SK-N-SH (cell line): ENCODE measurements around the gene STARD13. TPM values are rescaled to one million over a fixed set of nuclear protein-coding genes. Genes with fewer than 3 reads are reported as not detected.

ENCODE experiments used
- CTCF ChIA-PET: fragments of 300-600, 350-600 bp; formaldehyde crosslinking; extraction: SDS; loops from one replicate; lab custom pipeline; 2021; lab: Yijun Ruan, JAX
- POLR2A ChIA-PET: fragments of 350-600 bp; sonication (Branson Sonifier 250); formaldehyde crosslinking; extraction: SDS; loops from one replicate; lab custom pipeline; 2020; ENCODE audit warnings: antibody characterized with exemption, inconsistent platforms; lab: Yijun Ruan, JAX
- DNase-seq: peaks from one replicate; pipeline ENCODE4 v3.0.0; 2012
- H2AFZ ChIP-seq: fragments of 200-600 bp; sonication (generic); 2 replicates; pipeline ENCODE4 v1.8.1; 2016; ENCODE audit warnings: antibody characterized with exemption, mild to moderate bottlenecking, low read depth
- H3F3A ChIP-seq: fragments of 200-600 bp; sonication (generic); replicated peaks from 2 replicates; pipeline ENCODE3; 2016; ENCODE audit warnings: antibody characterized with exemption, mild to moderate bottlenecking; ENCODE audit not compliant: insufficient read depth
- H3K27ac ChIP-seq, 2 experiments: fragments of 200-500 bp in 1 of 2; fragments of 200-600 bp in 1 of 2; sonication (Bioruptor generic) in 1 of 2; sonication (generic), shearing (Covaris generic) in 1 of 2; 2 replicates each; pipeline versions ENCODE4 v1.5.1 to v1.6.1; 2014 to 2016; ENCODE audit warnings: low read depth in 2 of 2, inconsistent platforms in 1 of 2, low read length in 1 of 2, mild to moderate bottlenecking in 1 of 2, mixed read lengths in 1 of 2
- H3K27me3 ChIP-seq: fragments of 200-600 bp; sonication (generic), shearing (Covaris generic); 2 replicates; pipeline ENCODE4 v1.6.1; 2016; ENCODE audit warnings: mixed run types; ENCODE audit not compliant: insufficient read depth
- H3K36me3 ChIP-seq, 2 experiments: fragments of 200-500 bp in 1 of 2; fragments of 200-600 bp in 1 of 2; sonication (Bioruptor generic) in 1 of 2; sonication (generic) in 1 of 2; replicated peaks in 1 of 2; 2 replicates each; pipeline versions ENCODE3 to v1.5.1; 2014 to 2016; ENCODE audit warnings: low read length in 1 of 2, mild to moderate bottlenecking in 1 of 2; ENCODE audit not compliant: insufficient read depth in 2 of 2, control insufficient read depth in 1 of 2
- H3K4me1 ChIP-seq, 2 experiments: fragments of 200-500 bp in 1 of 2; fragments of 200-600 bp in 1 of 2; sonication (Bioruptor generic) in 1 of 2; sonication (generic), shearing (Covaris generic) in 1 of 2; 2 replicates each; pipeline versions ENCODE4 v1.5.1 to v1.6.1; 2014 to 2016; ENCODE audit warnings: low read depth in 1 of 2, low read length in 1 of 2, mixed run types in 1 of 2; ENCODE audit not compliant: insufficient read depth in 2 of 2, control insufficient read depth in 1 of 2
- H3K4me2 ChIP-seq: fragments of 200-600 bp; sonication (generic), shearing (Covaris generic); 2 replicates; pipeline ENCODE4 v1.6.1; 2017; ENCODE audit warnings: mixed run types
- H3K4me3 ChIP-seq, 2 experiments: fragments of 200-500 bp in 1 of 2; fragments of 200-600 bp in 1 of 2; sonication (Bioruptor generic) in 1 of 2; sonication (generic), shearing (Covaris generic) in 1 of 2; 2 replicates each; pipeline versions ENCODE4 v1.5.1 to v1.8.1; 2014 to 2016; ENCODE audit warnings: low read depth in 2 of 2, inconsistent platforms in 1 of 2, low read length in 1 of 2, mild to moderate bottlenecking in 1 of 2, mixed read lengths in 1 of 2, moderate library complexity in 1 of 2
- H3K79me2 ChIP-seq: fragments of 200-600 bp; sonication (generic); 2 replicates; pipeline ENCODE4 v1.8.1; 2017; ENCODE audit warnings: mild to moderate bottlenecking; ENCODE audit not compliant: insufficient read depth
- H3K9ac ChIP-seq: fragments of 200-600 bp; sonication (generic); 2 replicates; pipeline ENCODE4 v1.6.1; 2017; ENCODE audit warnings: mixed run types
- H3K9me2 ChIP-seq: fragments of 200-600 bp; sonication (generic); 2 replicates; pipeline ENCODE4 v1.6.1; 2017; ENCODE audit warnings: mixed run types
- H3K9me3 ChIP-seq: fragments of 200-600 bp; sonication (generic); 2 replicates; pipeline ENCODE4 v1.6.1; 2017; ENCODE audit warnings: mixed run types, mild to moderate bottlenecking, moderate library complexity
- H4K20me1 ChIP-seq: fragments of 200-600 bp; sonication (generic); 2 replicates; pipeline ENCODE4 v1.6.1; 2017; ENCODE audit warnings: mild to moderate bottlenecking, mixed run types; ENCODE audit not compliant: insufficient read depth
- CHD2 ChIP-seq: fragments of 150-350 bp; IDR thresholded peaks from 2 replicates; pipeline ENCODE4 v1.6.1; 2018; ENCODE audit warnings: low read length; ENCODE audit not compliant: partially characterized antibody
- ELF1 ChIP-seq: IDR thresholded peaks from 2 replicates; pipeline ENCODE4 v1.4.0; 2012
- FOSL2 ChIP-seq: IDR thresholded peaks from 2 replicates; pipeline ENCODE4 v1.4.0; 2012; ENCODE audit warnings: low read depth, mild to moderate bottlenecking, moderate library complexity, borderline replicate concordance
- GABPA ChIP-seq: IDR thresholded peaks from 2 replicates; pipeline ENCODE4 v1.4.0; 2012; ENCODE audit warnings: low read depth, mild to moderate bottlenecking
- GATA2 ChIP-seq: sonication (generic); formaldehyde crosslinking; IDR thresholded peaks from 2 replicates; pipeline ENCODE4 v1.5.0; 2020; ENCODE audit warnings: mild to moderate bottlenecking, missing genetic modification reagents
- IRF3 ChIP-seq: fragments of 150-350 bp; IDR thresholded peaks from 2 replicates; pipeline ENCODE4 v1.6.1; 2016; ENCODE audit warnings: mild to moderate bottlenecking, low read depth, low read length
- JUND ChIP-seq: IDR thresholded peaks from 2 replicates; pipeline ENCODE4 v1.4.0; 2012
- MXI1 ChIP-seq: IDR thresholded peaks from 2 replicates; pipeline ENCODE4 v1.6.1; 2012; ENCODE audit warnings: mild to moderate bottlenecking, low read depth, low read length, improper control_type of control experiment
- NFIC ChIP-seq: IDR thresholded peaks from 2 replicates; pipeline ENCODE4 v1.4.0; 2012; ENCODE audit warnings: borderline replicate concordance
- POLR2AphosphoS5 ChIP-seq: IDR thresholded peaks from 2 replicates; pipeline ENCODE4 v1.6.1; 2012; ENCODE audit warnings: low read depth, low read length
- RCOR1 ChIP-seq: fragments of 150-350 bp; IDR thresholded peaks from 2 replicates; pipeline ENCODE4 v1.6.1; 2017; ENCODE audit warnings: antibody characterized with exemption, low read length
- REST ChIP-seq: IDR thresholded peaks from 2 replicates; pipeline ENCODE4 v1.6.1; 2012; ENCODE audit warnings: mild to moderate bottlenecking, low read depth, low read length, moderate library complexity
- RFX5 ChIP-seq: IDR thresholded peaks from 2 replicates; pipeline ENCODE4 v1.6.1; 2012; ENCODE audit warnings: mild to moderate bottlenecking, improper control_type of control experiment, low read length
- RXRA ChIP-seq: IDR thresholded peaks from 2 replicates; pipeline ENCODE4 v1.4.0; 2012; ENCODE audit warnings: low read depth, mild to moderate bottlenecking, borderline replicate concordance
- SIN3A ChIP-seq: IDR thresholded peaks from 2 replicates; pipeline ENCODE4 v1.6.1; 2012; ENCODE audit warnings: low read depth, mild to moderate bottlenecking, low read length, moderate library complexity, borderline replicate concordance
- SMC3 ChIP-seq: IDR thresholded peaks from 2 replicates; pipeline ENCODE4 v1.6.1; 2012; ENCODE audit warnings: low read depth, low read length, improper control_type of control experiment
- TAF1 ChIP-seq: IDR thresholded peaks from 2 replicates; pipeline ENCODE4 v1.6.1; 2012; ENCODE audit warnings: low read depth, mild to moderate bottlenecking, low read length, moderate library complexity, borderline replicate concordance
- TCF12 ChIP-seq: IDR thresholded peaks from 2 replicates; pipeline ENCODE4 v1.4.0; 2012
- TEAD4 ChIP-seq: IDR thresholded peaks from 2 replicates; pipeline ENCODE4 v1.4.0; 2012; ENCODE audit warnings: mild to moderate bottlenecking, borderline replicate concordance; ENCODE audit not compliant: insufficient read depth
- ZBTB33 ChIP-seq: IDR thresholded peaks from 2 replicates; pipeline ENCODE4 v1.4.0; 2012; ENCODE audit warnings: low read depth, borderline replicate concordance
- WGBS: methylation state at CpG from one replicate; pipeline ENCODE4 v1.1.6; 2017; ENCODE audit warnings: low lambda C conversion rate; 5-methylcytosine and 5-hydroxymethylcytosine counted together
- polyA plus RNA-seq, 3 experiments: library from polyadenylated mRNA; depleted of rRNA; stranded (reverse); fragments of >200 nt; gene quantifications; 2 replicates each; pipeline ENCODE4 v1.2.3, GENCODE V29; 2012

The STARD13 gene
- polyA plus RNA-seq, 1 of the 3 experiments (the other 2 are of a cell fraction) = 5.7 TPM

- no peaks in the 10 kb centered on the region for H3K27me3 ChIP-seq
- 61% methylated on average over 1 of the region's 1 CpG for WGBS
- H3K4me3 ChIP-seq = peak overlapping the region; percentile 59 to 66; a peak in 3 of 4 replicates
- POLR2A ChIA-PET = no interaction called here
- H2AFZ ChIP-seq = no peak overlapping the region
- no peak for DNase-seq
- H3K27ac ChIP-seq = peak overlapping the region in 1 of 2 experiments; percentile 93; a peak in 2 of 4 replicates
- TF ChIP-seq GATA2 (CRISPR knock-in tag) (no peak), TAF1 (no peak), IRF3 (no peak), GABPA (no peak), POLR2AphosphoS5 (no peak), TCF12 (no peak), TEAD4 (no peak), SMC3 (no peak), RCOR1 (no peak), ELF1 (no peak)
- peaks cover 54% of the 10 kb centered on the region for H3F3A ChIP-seq
- H3K4me1 ChIP-seq = peaks cover 5 to 36% of the 10 kb centered on the region in 2 experiments
- no peaks in the 10 kb centered on the region for H3K9me2 ChIP-seq
- peak overlapping the region; percentile 81 for H3K9ac ChIP-seq
- CTCF ChIA-PET = no interaction called here
- H4K20me1 ChIP-seq = no peaks in the 10 kb centered on the region
- H3K36me3 ChIP-seq = no peaks in the 10 kb centered on the region
- H3K79me2 ChIP-seq = peaks cover 54% of the 10 kb centered on the region
- H3K4me2 ChIP-seq = peak overlapping the region; percentile 63
- H3K9me3 ChIP-seq = no peaks in the 10 kb centered on the region
Measured at GRCh38 chr13:33284031-33284430, 1.5 kb downstream of the STARD13 start.

- H3K36me3 ChIP-seq = peaks cover 0 to 3% of the 10 kb centered on the region in 2 experiments
- H3K9ac ChIP-seq = peak overlapping the region; percentile 81
- CTCF ChIA-PET = no interaction called here
- POLR2A ChIA-PET = no interaction called here
- peak overlapping the region; percentile 63; the same call in 1 of the 2 replicates for H3K4me2 ChIP-seq
- peaks cover 54% of the 10 kb centered on the region for H3F3A ChIP-seq
- no peak for DNase-seq
- peak overlapping the region in 1 of 2 experiments; percentile 93; a peak in 2 of 4 replicates for H3K27ac ChIP-seq
- H2AFZ ChIP-seq = no peak overlapping the region
- 53% methylated on average over 1 of the region's 1 CpG for WGBS
- H3K79me2 ChIP-seq = peaks cover 61% of the 10 kb centered on the region
- H4K20me1 ChIP-seq = no peaks in the 10 kb centered on the region
- no peaks in the 10 kb centered on the region for H3K9me2 ChIP-seq
- peak overlapping the region; percentile 59 to 66; a peak in 2 of 4 replicates for H3K4me3 ChIP-seq
- H3K27me3 ChIP-seq = no peaks in the 10 kb centered on the region
- no peaks in the 10 kb centered on the region for H3K9me3 ChIP-seq
- peaks cover 5 to 41% of the 10 kb centered on the region in 2 experiments for H3K4me1 ChIP-seq
- TF ChIP-seq TCF12 (no peak), MXI1 (no peak), RCOR1 (no peak), NFIC (no peak), CHD2 (no peak), TAF1 (no peak), POLR2AphosphoS5 (no peak), RXRA (no peak), ZBTB33 (no peak), FOSL2 (no peak), SIN3A (no peak), RFX5 (no peak), JUND (no peak), REST (no peak)
Measured at GRCh38 chr13:33283195-33283911, 2.2 kb downstream of the STARD13 start.
